ENCODE data around the gene IRS1. TPM values are rescaled to one million over a fixed set of nuclear protein-coding genes. Genes with fewer than 3 reads are reported as not detected.

IRS1 gene
- total RNA-seq, 1 experiment from 2014 or later, result 15.0 TPM

GRCh38 chr2:226829721-226830631 is 30.4 kb upstream of the IRS1 start:
- Histone ChIP-seq H3K56ac (ENCODE audit: insufficient read length, low read depth, low read length) (no peak overlapping the region), H3K14ac (ENCODE audit: insufficient read depth, low read length) (no peak overlapping the region), H3K79me2 (ENCODE audit: insufficient read depth, low read length) (no peaks in the 10 kb centered on the region), H2AK5ac (ENCODE audit: insufficient read length, low read length) (no peak overlapping the region), H3K27me3 (ENCODE audit: insufficient read depth, low read length) (no peaks in the 10 kb centered on the region), H4K8ac (replicated peaks; ENCODE audit: insufficient read length, low read depth, low read length) (no peak overlapping the region), H2BK15ac (ENCODE audit: low read depth, low read length) (no peak overlapping the region), H4K5ac (ENCODE audit: insufficient read length, low read depth, low read length) (no peak overlapping the region), H3K4me2 (ENCODE audit: insufficient read depth, insufficient read length, low read length) (no peak overlapping the region), H3K4me1 (ENCODE audit: insufficient read depth, low read length) (no peaks in the 10 kb centered on the region), H2BK20ac (ENCODE audit: low read depth, low read length, poor library complexity, severe bottlenecking) (no peak overlapping the region), H3T11ph (ENCODE audit: low read length) (no peak overlapping the region), H4K20me1 (ENCODE audit: control insufficient read depth, insufficient read depth, insufficient read length) (no peaks in the 10 kb centered on the region), H4K91ac (ENCODE audit: insufficient read length, low read depth, low read length) (no peak overlapping the region), H3K23me2 (ENCODE audit: insufficient read length, low read depth, low read length, poor library complexity, severe bottlenecking) (no peaks in the 10 kb centered on the region), H3K27ac (ENCODE audit: insufficient read length, low read depth, low read length) (no peak overlapping the region), H3K23ac (ENCODE audit: insufficient read length, low read depth, low read length) (no peak overlapping the region), H3K9me3 (ENCODE audit: control insufficient read depth, low read depth, low read length) (no peaks in the 10 kb centered on the region), H2AFZ (ENCODE audit: low read length) (no peak overlapping the region), H2BK120ac (ENCODE audit: low read depth, low read length, poor library complexity, severe bottlenecking) (no peak overlapping the region), H2BK12ac (ENCODE audit: insufficient read length, low read depth, low read length) (no peak overlapping the region), H2BK5ac (ENCODE audit: insufficient read length, low read length) (no peak overlapping the region), H3K18ac (ENCODE audit: insufficient read length, low read depth, low read length) (no peak overlapping the region), H3K4ac (ENCODE audit: low read depth, low read length) (no peak overlapping the region), H3K79me1 (ENCODE audit: insufficient read depth, low read depth, low read length, poor library complexity, severe bottlenecking) (no peaks in the 10 kb centered on the region), H3K9ac (ENCODE audit: extremely low read depth, insufficient read length, low read length) (no peak overlapping the region)
- Mint-ChIP-seq H3K36me3 (ENCODE audit: insufficient read depth in 1 of 3, low read depth in 3 of 3) (no peaks in the 10 kb centered on the region), H3K27ac (no peak overlapping the region), H3K4me3 (no peak overlapping the region), H3K9me3 (no peaks in the 10 kb centered on the region; a peak in 1 of 5 replicates), H3K4me1 (no peaks in the 10 kb centered on the region), H3K27me3 (ENCODE audit: low read depth) (peaks cover 6% of the 10 kb centered on the region)
- TF ChIP-seq CTCF (conservative IDR thresholded peaks at IDR 0.05), result no peak
- no CpG with 5 or more reads among the region's 8 CpGs for WGBS (ENCODE audit: extremely low coverage, insufficient read length, low lambda C conversion rate)
- DNase-seq, result no peak

All from H9 (cell line).